Mammary epithelial cell (primary cell): ENCODE results near the gene CDC34.

Source experiments
- CTCF ChIP-seq, 2 donors: IDR thresholded peaks in 1 of 2; conservative IDR thresholded peaks in 1 of 2; 2 replicates each; pipeline ENCODE4 v1.5.1; 2011 to 2012; ENCODE audit warnings: inconsistent platforms in 2 of 2, low read length in 2 of 2, mild to moderate bottlenecking in 2 of 2, control low read depth in 1 of 2, low read depth in 1 of 2; ENCODE audit not compliant: insufficient read depth in 1 of 2; ENCODE audit errors: extremely low read depth in 1 of 2
- EZH2 ChIP-seq: IDR thresholded peaks from 2 replicates; pipeline ENCODE4 v1.6.1; 2012; ENCODE audit warnings: low read length, inconsistent platforms, borderline replicate concordance

DNA sequence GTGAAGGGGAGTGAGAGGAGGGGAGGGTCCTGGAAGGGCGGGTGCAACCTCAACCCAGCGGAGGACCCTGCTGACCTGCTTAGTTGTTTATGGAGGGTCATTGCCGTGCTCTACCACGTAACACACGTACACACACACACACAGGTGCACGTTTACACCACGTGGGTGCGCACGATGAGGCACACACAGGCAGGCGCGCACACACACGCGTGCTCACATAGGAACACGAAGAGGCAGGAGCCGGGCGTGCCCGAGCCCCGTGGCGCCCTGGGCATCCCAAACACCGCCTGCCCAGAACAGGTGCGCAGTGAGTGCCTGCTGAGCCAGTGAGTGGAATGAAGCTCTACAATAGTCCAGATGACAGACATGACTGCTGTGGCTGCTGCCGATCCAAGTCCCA, 46.5 kb upstream of the CDC34 start:
- TF ChIP-seq CTCF (conservative IDR thresholded peaks at IDR 0.05 in 1 of 2, IDR thresholded peaks at IDR 0.05 in 1 of 2; ENCODE audit: extremely low read depth in 1 of 2, insufficient read depth in 1 of 2, low read depth in 1 of 2, low read length in 2 of 2) (no peak), EZH2 (no peak)
